ENCODE results near the gene LCOR.

DNA sequence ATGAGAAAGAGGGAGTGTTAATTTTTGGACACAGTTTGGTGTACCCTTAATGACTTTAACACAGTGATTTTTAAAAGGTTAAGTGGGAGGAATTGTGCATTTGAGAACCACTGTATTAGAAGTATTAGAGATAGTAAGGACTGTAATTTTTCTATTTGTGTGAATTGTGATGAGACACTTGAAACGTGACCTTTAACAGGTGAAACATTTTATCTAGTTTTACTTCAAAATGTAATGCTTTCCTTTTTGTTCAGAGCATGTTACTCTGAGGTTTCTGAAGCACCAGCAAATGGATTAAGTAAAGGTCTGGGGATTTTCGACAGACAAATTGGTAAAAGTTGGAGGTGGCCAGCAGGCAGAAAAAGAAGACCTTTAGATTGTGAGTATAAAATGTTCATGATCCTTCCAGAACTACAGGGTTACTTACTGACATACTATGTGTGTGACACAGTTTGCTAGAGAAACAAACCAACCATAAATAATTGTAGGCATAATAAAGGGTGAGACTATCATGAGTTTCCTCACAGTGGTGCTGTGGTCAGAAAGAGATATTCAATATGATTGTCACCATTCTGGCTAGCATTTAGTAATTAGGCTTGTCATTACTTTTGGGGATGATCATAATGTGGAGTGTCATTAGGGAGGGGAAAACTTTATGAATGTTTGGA is 26.1 kb downstream of the LCOR start:
- TF ChIP-seq, protein P1, sequence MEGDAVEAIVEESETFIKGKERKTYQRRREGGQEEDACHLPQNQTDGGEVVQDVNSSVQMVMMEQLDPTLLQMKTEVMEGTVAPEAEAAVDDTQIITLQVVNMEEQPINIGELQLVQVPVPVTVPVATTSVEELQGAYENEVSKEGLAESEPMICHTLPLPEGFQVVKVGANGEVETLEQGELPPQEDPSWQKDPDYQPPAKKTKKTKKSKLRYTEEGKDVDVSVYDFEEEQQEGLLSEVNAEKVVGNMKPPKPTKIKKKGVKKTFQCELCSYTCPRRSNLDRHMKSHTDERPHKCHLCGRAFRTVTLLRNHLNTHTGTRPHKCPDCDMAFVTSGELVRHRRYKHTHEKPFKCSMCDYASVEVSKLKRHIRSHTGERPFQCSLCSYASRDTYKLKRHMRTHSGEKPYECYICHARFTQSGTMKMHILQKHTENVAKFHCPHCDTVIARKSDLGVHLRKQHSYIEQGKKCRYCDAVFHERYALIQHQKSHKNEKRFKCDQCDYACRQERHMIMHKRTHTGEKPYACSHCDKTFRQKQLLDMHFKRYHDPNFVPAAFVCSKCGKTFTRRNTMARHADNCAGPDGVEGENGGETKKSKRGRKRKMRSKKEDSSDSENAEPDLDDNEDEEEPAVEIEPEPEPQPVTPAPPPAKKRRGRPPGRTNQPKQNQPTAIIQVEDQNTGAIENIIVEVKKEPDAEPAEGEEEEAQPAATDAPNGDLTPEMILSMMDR (IDR thresholded peaks at IDR 0.05) = no peak
- TF ChIP-seq POLR2A (IDR thresholded peaks at IDR 0.05) = no peak

Data from heart left ventricle (tissue), 13 donors.